ENCODE measurements around the gene CLP1. TPM values are rescaled to one million over a fixed set of nuclear protein-coding genes. Genes with fewer than 3 reads are reported as not detected.

The CLP1 gene
- total RNA-seq, 2 experiments from 2014 or later, result 21.8 to 24.2 TPM

DNA sequence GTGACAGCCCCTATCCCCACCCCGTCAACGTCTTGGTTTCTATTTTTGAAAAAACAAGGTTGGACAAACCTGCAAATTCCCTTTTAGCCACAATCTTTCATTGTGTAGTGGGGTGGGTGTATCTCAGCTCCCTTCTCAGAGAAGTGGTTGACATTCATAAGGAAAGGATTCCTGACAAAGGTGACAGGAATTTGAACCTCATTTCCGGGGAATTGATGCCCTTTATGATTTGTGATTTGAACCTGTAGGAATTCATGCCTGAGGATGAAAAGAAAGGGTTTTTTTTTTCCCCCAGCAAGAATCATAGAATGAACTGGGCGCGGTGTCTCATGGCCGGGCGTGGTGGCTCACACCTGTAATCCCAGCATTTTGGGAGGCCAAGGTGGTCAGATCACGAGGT lies 22.3 kb upstream of the CLP1 start:
- Mint-ChIP-seq H3K36me3 (ENCODE audit: low read depth) (no peaks in the 10 kb centered on the region), H3K27ac (no peak overlapping the region), H3K4me1 (ENCODE audit: low read depth) (peaks cover 16% of the 10 kb centered on the region), H3K4me3 (no peak overlapping the region), H3K9me3 (no peaks in the 10 kb centered on the region), H3K27me3 (peaks cover 50% of the 10 kb centered on the region)
- POLR2A ChIA-PET, result no interaction called here
- Histone ChIP-seq H3K27ac (ENCODE audit: low read depth in 1 of 2, low read length in 2 of 2) (no peak overlapping the region), H3K36me3 (ENCODE audit: insufficient read depth, low read length) (no peaks in the 10 kb centered on the region), H3K4me3 (ENCODE audit: low read length) (no peak overlapping the region), H3K9me3 (ENCODE audit: control insufficient read depth in 1 of 2, insufficient read depth in 1 of 2, low read length in 2 of 2) (no peaks in the 10 kb centered on the region), H3K4me1 (ENCODE audit: insufficient read depth, low read length) (peaks cover 24% of the 10 kb centered on the region), H3K27me3 (ENCODE audit: control insufficient read depth in 1 of 2, insufficient read depth in 2 of 2, low read length in 2 of 2) (peaks cover 16 to 24% of the 10 kb centered on the region in 2 experiments)
- intact Hi-C loops (cut with DNase I, micrococcal nuclease), result no loop called here
- TF ChIP-seq, protein P1, sequence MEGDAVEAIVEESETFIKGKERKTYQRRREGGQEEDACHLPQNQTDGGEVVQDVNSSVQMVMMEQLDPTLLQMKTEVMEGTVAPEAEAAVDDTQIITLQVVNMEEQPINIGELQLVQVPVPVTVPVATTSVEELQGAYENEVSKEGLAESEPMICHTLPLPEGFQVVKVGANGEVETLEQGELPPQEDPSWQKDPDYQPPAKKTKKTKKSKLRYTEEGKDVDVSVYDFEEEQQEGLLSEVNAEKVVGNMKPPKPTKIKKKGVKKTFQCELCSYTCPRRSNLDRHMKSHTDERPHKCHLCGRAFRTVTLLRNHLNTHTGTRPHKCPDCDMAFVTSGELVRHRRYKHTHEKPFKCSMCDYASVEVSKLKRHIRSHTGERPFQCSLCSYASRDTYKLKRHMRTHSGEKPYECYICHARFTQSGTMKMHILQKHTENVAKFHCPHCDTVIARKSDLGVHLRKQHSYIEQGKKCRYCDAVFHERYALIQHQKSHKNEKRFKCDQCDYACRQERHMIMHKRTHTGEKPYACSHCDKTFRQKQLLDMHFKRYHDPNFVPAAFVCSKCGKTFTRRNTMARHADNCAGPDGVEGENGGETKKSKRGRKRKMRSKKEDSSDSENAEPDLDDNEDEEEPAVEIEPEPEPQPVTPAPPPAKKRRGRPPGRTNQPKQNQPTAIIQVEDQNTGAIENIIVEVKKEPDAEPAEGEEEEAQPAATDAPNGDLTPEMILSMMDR (IDR thresholded peaks at IDR 0.05), result no peak
- ATAC-seq (ENCODE audit: poor library complexity) (no peak), DNase-seq (no peak)
- CTCF ChIA-PET, result no interaction called here

DNA sequence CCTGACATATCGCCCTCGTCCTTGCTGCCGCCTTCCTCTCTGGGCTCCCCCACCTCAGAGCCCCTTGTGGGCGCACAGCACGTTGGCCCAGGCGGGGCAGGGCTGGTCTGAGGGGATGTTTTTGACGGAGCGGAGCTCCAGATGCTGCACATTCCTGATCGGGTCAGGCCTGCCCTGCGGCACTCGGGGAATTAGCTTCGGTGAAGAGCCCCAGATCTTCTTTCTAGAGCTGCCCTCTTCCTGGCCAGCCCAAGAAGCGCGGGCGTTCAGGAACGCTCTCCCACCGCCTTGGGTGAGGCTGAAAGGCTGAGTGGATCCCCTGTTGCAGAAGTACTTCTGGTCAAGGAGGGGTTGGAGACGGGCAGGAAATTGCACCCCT lies 19.9 kb upstream of the CLP1 start:
- ChIA-PET POLR2A (no interaction called here), CTCF (no interaction called here)
- Mint-ChIP-seq H3K27ac (no peak overlapping the region), H3K9me3 (no peaks in the 10 kb centered on the region), H3K4me3 (peak overlapping the region; percentile 92), H3K27me3 (peaks cover 47% of the 10 kb centered on the region), H3K36me3 (ENCODE audit: low read depth) (no peaks in the 10 kb centered on the region), H3K4me1 (ENCODE audit: low read depth) (peaks cover 21% of the 10 kb centered on the region)
- Histone ChIP-seq H3K4me3 (ENCODE audit: low read length) (peak overlapping the region; percentile 59), H3K4me1 (ENCODE audit: insufficient read depth, low read length) (peaks cover 24% of the 10 kb centered on the region), H3K27me3 (ENCODE audit: control insufficient read depth in 1 of 2, insufficient read depth in 2 of 2, low read length in 2 of 2) (peaks cover 16 to 19% of the 10 kb centered on the region in 2 experiments), H3K36me3 (ENCODE audit: insufficient read depth, low read length) (no peaks in the 10 kb centered on the region), H3K27ac (ENCODE audit: low read depth in 1 of 2, low read length in 2 of 2) (no peak overlapping the region), H3K9me3 (ENCODE audit: control insufficient read depth in 1 of 2, insufficient read depth in 1 of 2, low read length in 2 of 2) (no peaks in the 10 kb centered on the region)
- DNase-seq, result no peak
- intact Hi-C loops (cut with DNase I, micrococcal nuclease), result loop anchor here in 1 of 2 experiments (2.0 kb wide), 1 partner anchor 147 kb away; no protein-coding TSS in a partner anchor
- TF ChIP-seq, protein P1 (IDR thresholded peaks at IDR 0.05), result no peak
- no peak for ATAC-seq (ENCODE audit: poor library complexity)

DNA sequence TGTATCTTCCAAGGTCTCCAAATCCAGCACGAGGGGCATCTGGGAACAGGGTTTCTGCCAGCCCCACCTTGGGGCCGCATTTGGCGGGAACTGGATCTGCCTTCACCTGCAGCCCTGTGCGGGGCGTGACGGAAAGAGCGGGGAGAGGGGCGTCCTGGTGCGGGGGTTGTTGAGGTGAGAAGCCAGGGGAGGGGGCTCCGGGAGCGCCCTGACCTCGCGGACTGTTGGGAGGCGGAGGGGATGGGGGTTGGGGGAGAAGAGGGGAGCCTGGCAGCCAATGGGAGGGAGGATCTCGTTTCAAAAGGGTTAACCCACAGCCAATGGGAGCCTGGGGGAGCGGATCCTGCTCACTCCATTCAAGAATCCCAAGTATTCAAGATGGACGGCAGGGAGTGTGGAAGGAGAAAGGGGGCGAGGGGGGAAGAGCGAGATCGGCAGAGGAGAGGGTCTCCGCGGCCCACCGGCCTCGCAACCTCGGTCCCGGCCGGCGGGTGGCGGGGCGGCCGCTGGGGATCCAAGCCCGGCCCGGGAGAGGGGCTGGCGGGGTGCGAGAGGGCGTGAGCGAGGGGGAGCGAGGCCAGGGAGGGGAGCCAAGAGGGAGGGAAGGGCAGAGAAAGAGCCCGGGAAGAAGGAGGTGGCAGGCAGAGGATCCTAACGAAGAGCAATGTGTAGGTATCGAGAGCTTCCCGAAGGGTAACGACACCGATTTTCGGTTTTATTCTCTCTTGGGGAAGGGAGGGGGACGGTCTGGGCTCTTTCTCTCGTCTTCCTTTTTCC lies 19.4 kb upstream of the CLP1 start:
- DNase-seq, result peak in 1 of 14 experiments; percentile 18
- Mint-ChIP-seq H3K9me3 (no peaks in the 10 kb centered on the region), H3K4me1 (ENCODE audit: low read depth) (peaks cover 21% of the 10 kb centered on the region), H3K27me3 (peaks cover 47% of the 10 kb centered on the region), H3K36me3 (ENCODE audit: low read depth) (no peaks in the 10 kb centered on the region), H3K4me3 (peak overlapping the region; percentile 92), H3K27ac (no peak overlapping the region)
- CTCF ChIA-PET, result interaction anchor here (0.8 to 4.7 kb wide), 3 partner anchors 70 to 162 kb away, joined by 3 to 47 read pairs (median 4); partner anchors contain the start of gene UBE2L6
- intact Hi-C loops (cut with DNase I, micrococcal nuclease), result loop anchor here in 1 of 2 experiments (2.0 kb wide), 1 partner anchor 147 kb away; no protein-coding TSS in a partner anchor
- H3K27me3 ChIP-seq (ENCODE audit: control insufficient read depth in 1 of 2, insufficient read depth in 2 of 2, low read length in 2 of 2), result peaks cover 14 to 19% of the 10 kb centered on the region in 2 experiments
- H3K27ac ChIP-seq (ENCODE audit: low read depth in 1 of 2, low read length in 2 of 2), result no peak overlapping the region
- POLR2A ChIA-PET, result interaction anchor here (1.2 to 4.0 kb wide), 2 partner anchors 70 to 313 kb away, joined by 3 to 34 read pairs; partner anchors contain the start of genes TNKS1BP1 and UBE2L6
- H3K4me1 ChIP-seq (ENCODE audit: insufficient read depth, low read length), result peaks cover 24% of the 10 kb centered on the region
- ATAC-seq (ENCODE audit: poor library complexity), result peak; percentile 40
- no peaks in the 10 kb centered on the region for H3K36me3 ChIP-seq (ENCODE audit: insufficient read depth, low read length)
- TF ChIP-seq, protein P1 (IDR thresholded peaks at IDR 0.05), result no peak
- H3K4me3 ChIP-seq (ENCODE audit: low read length), result peak overlapping the region; percentile 59
- no peaks in the 10 kb centered on the region for H3K9me3 ChIP-seq (ENCODE audit: control insufficient read depth in 1 of 2, insufficient read depth in 1 of 2, low read length in 2 of 2)
